ENCODE data around the gene LMBRD2. TPM values are rescaled to one million over a fixed set of nuclear protein-coding genes. Genes with fewer than 3 reads are reported as not detected.

The LMBRD2 gene
- total and polyA plus RNA-seq, 2 donors (not counting 3 experiments of a cell fraction or from before 2014, with no cell fraction given) = 1.2 to 5.2 TPM

DNA sequence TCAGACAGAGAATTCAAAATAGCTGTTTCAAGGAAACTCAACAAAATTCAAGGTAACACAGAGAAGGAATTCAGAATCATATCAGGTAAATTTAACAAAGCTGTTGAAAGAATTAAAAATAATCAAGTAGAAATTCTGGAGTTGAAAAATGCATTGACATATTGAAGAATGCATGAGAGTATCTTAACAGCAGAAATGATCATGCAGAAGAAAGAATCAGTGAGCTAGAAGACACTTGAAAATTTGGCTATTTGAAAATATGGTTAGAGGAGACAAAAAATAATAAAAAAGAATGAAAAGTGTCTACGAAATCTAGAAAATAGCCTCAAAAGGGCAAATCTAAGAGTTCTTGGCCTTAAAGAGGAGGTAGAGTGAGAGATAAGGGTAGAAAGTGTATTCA lies 22.9 kb downstream of the LMBRD2 start:
- FAIRE-seq = no peak
- ChIA-PET POLR2A (no interaction called here), CTCF (interaction anchor here (0.5 to 1.6 kb wide), 3 partner anchors 11 to 579 kb away, joined by 3 read pairs; no protein-coding TSS in a partner anchor)
- Histone ChIP-seq H3K9me1 (replicated peaks; ENCODE audit: control insufficient read depth, extremely low read depth, insufficient read depth, low read length) (no peaks in the 10 kb centered on the region), H3K27ac (ENCODE audit: insufficient read depth, low read depth, low read length) (no peak overlapping the region), H3K4me3 (replicated peaks in 1 of 3; ENCODE audit: insufficient read depth in 1 of 3, low read depth in 1 of 3, low read length in 3 of 3) (no peak overlapping the region), H3K9me3 (replicated peaks; ENCODE audit: control insufficient read depth, insufficient read depth, low read length) (no peaks in the 10 kb centered on the region), H3K27me3 (ENCODE audit: control insufficient read depth in 2 of 2, insufficient read depth in 2 of 2, low read length in 2 of 2) (no peaks in the 10 kb centered on the region), H3K4me1 (ENCODE audit: control insufficient read depth, extremely low read depth, insufficient read depth, low read length) (no peaks in the 10 kb centered on the region), H3K36me3 (ENCODE audit: control insufficient read depth in 2 of 2, extremely low read depth in 1 of 2, insufficient read depth in 2 of 2, low read length in 2 of 2) (no peaks in the 10 kb centered on the region), H3K79me2 (ENCODE audit: control insufficient read depth, insufficient read depth, low read length) (no peaks in the 10 kb centered on the region), H2AFZ (ENCODE audit: low read depth, low read length) (no peak overlapping the region), H3K9ac (replicated peaks; ENCODE audit: extremely low read depth, insufficient read depth, low read length) (no peak overlapping the region), H3K4me2 (ENCODE audit: insufficient read depth, low read length) (no peak overlapping the region), H4K20me1 (replicated peaks; ENCODE audit: control insufficient read depth, extremely low read depth, insufficient read depth, low read length) (no peaks in the 10 kb centered on the region)
- intact Hi-C loops (cut with micrococcal nuclease) (no loop called here), dilution Hi-C loops (cut with MboI; ENCODE audit: extremely low pct_ligation_motif_present, low sequenced_read_pairs) (no loop called here)
- BruUV-seq (replicated peaks) = no TSS peak
- no peak for DNase-seq (ENCODE audit: low read depth, low spot score)
- no peak for TF ChIP-seq MYC (IDR thresholded peaks at IDR 0.05; ENCODE audit: low read depth, low read length)
- TF ChIP-seq EZH2 (IDR thresholded peaks at IDR 0.05; ENCODE audit: borderline replicate concordance, low read depth, low read length, severe bottlenecking) = no peak
- no peak for TF ChIP-seq JUN (IDR thresholded peaks at IDR 0.05; ENCODE audit: borderline replicate concordance, insufficient read depth, insufficient read length, low read depth)
- no peak for TF ChIP-seq POLR2A (IDR thresholded peaks at IDR 0.05; ENCODE audit: low read depth, low read length)
- TF ChIP-seq, protein P1, sequence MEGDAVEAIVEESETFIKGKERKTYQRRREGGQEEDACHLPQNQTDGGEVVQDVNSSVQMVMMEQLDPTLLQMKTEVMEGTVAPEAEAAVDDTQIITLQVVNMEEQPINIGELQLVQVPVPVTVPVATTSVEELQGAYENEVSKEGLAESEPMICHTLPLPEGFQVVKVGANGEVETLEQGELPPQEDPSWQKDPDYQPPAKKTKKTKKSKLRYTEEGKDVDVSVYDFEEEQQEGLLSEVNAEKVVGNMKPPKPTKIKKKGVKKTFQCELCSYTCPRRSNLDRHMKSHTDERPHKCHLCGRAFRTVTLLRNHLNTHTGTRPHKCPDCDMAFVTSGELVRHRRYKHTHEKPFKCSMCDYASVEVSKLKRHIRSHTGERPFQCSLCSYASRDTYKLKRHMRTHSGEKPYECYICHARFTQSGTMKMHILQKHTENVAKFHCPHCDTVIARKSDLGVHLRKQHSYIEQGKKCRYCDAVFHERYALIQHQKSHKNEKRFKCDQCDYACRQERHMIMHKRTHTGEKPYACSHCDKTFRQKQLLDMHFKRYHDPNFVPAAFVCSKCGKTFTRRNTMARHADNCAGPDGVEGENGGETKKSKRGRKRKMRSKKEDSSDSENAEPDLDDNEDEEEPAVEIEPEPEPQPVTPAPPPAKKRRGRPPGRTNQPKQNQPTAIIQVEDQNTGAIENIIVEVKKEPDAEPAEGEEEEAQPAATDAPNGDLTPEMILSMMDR (IDR thresholded peaks at IDR 0.05; ENCODE audit: extremely low read depth in 1 of 2, insufficient read depth in 1 of 2, low read depth in 1 of 2, low read length in 2 of 2) = no peak
- TF ChIP-seq FOS (IDR thresholded peaks at IDR 0.05; ENCODE audit: borderline replicate concordance, insufficient read depth, low read length) = no peak
- TF ChIP-seq, protein P2, sequence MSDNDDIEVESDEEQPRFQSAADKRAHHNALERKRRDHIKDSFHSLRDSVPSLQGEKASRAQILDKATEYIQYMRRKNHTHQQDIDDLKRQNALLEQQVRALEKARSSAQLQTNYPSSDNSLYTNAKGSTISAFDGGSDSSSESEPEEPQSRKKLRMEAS (IDR thresholded peaks at IDR 0.05; ENCODE audit: insufficient read depth, insufficient read length) = no peak
- no peak for TF ChIP-seq POLR2AphosphoS5 (IDR thresholded peaks at IDR 0.05; ENCODE audit: insufficient read depth, low read depth, low read length)
- no peak for TF ChIP-seq GATA2 (IDR thresholded peaks at IDR 0.05; ENCODE audit: insufficient read depth, insufficient read length, low read depth, low read length)

All from endothelial cell of umbilical vein (primary cell).